Caki2 (cell line): ENCODE results near the gene FOXF1. TPM values are rescaled to one million over a fixed set of nuclear protein-coding genes. Genes with fewer than 3 reads are reported as not detected.

ENCODE experiments used
- DNase-seq: peaks from one replicate; pipeline ENCODE4 v3.0.0-alpha.2; 2015; ENCODE audit warnings: low read depth
- in situ Hi-C: cut with HindIII; loops from 2 replicates; pipeline ENCODE4 v1.10.0; 2016; ENCODE audit warnings: low sequenced_read_pairs, low pct_unique_long_range_greater_than_20kb, mixed read lengths
- total RNA-seq: library from RNA; depleted of rRNA; stranded (reverse); fragments of >200 nt; shearing (Covaris generic); gene quantifications from 2 replicates; pipeline ENCODE4 v1.2.3, GENCODE V29; 2014; ENCODE audit warnings: low replicate concordance

Gene FOXF1
- total RNA-seq, 1 experiment from 2014 or later, result 1.5 TPM

GRCh38 chr16:86511317-86512161 lies 1.2 kb downstream of the FOXF1 start:
- in situ Hi-C loops, result loop anchor here (25.0 kb wide), 1 partner anchor 424 kb away; no protein-coding TSS in a partner anchor
- DNase-seq, result no peak

GRCh38 chr16:86512301-86512859 lies 2.1 kb downstream of the FOXF1 start:
- no peak for DNase-seq
- in situ Hi-C loops, result loop anchor here (25.0 kb wide), 1 partner anchor 425 kb away; no protein-coding TSS in a partner anchor

GRCh38 chr16:86512860-86513470 lies 2.6 kb downstream of the FOXF1 start:
- DNase-seq, result no peak
- in situ Hi-C loops, result loop anchor here (25.0 kb wide), 1 partner anchor 426 kb away; no protein-coding TSS in a partner anchor

GRCh38 chr16:86513471-86514277 lies 3.3 kb downstream of the FOXF1 start:
- in situ Hi-C loops, result loop anchor here (25.0 kb wide), 1 partner anchor 426 kb away; no protein-coding TSS in a partner anchor
- DNase-seq, result no peak

GRCh38 chr16:86514481-86515376 lies 4.4 kb downstream of the FOXF1 start:
- in situ Hi-C loops, result loop anchor here (25.0 kb wide), 1 partner anchor 427 kb away; no protein-coding TSS in a partner anchor
- no peak for DNase-seq

GRCh38 chr16:86515413-86515776 lies 5.1 kb downstream of the FOXF1 start:
- in situ Hi-C loops, result loop anchor here (25.0 kb wide), 1 partner anchor 428 kb away; no protein-coding TSS in a partner anchor

GRCh38 chr16:86515777-86516622 lies 5.7 kb downstream of the FOXF1 start:
- in situ Hi-C loops, result loop anchor here (25.0 kb wide), 1 partner anchor 429 kb away; no protein-coding TSS in a partner anchor
- DNase-seq, result no peak

More at GRCh38 chr16:86515413-86515776, 5.1 kb downstream of the FOXF1 start:
- no peak for DNase-seq

- DNase-seq, result no peak
- in situ Hi-C loops, result loop anchor here (25.0 kb wide), 1 partner anchor 429 kb away; no protein-coding TSS in a partner anchor
These were observed 6.3 kb downstream of the FOXF1 start for GRCh38 chr16:86516623-86517003.

GRCh38 chr16:86517033-86517432 lies 6.7 kb downstream of the FOXF1 start:
- in situ Hi-C loops, result loop anchor here (25.0 kb wide), 1 partner anchor 430 kb away; no protein-coding TSS in a partner anchor
- no peak for DNase-seq

- in situ Hi-C loops, result loop anchor here (25.0 kb wide), 1 partner anchor 430 kb away; no protein-coding TSS in a partner anchor
- DNase-seq, result peak; percentile 43
These were observed 7.4 kb downstream of the FOXF1 start for GRCh38 chr16:86517652-86518258.

- no peak for DNase-seq
- in situ Hi-C loops, result loop anchor here (25.0 kb wide), 1 partner anchor 432 kb away; no protein-coding TSS in a partner anchor
These were observed 8.8 kb downstream of the FOXF1 start for GRCh38 chr16:86519007-86519648.

GRCh38 chr16:86519649-86520316 lies 9.5 kb downstream of the FOXF1 start:
- peak; percentile 49 for DNase-seq
- in situ Hi-C loops, result loop anchor here (25.0 kb wide), 1 partner anchor 432 kb away; no protein-coding TSS in a partner anchor

GRCh38 chr16:86520317-86521210 lies 10.2 kb downstream of the FOXF1 start:
- DNase-seq, result no peak
- in situ Hi-C loops, result loop anchor here (25.0 kb wide), 1 partner anchor 433 kb away; no protein-coding TSS in a partner anchor
